HCT116 (cell line): Measurements from ENCODE around the gene JUN. TPM values are rescaled to one million over a fixed set of nuclear protein-coding genes. Genes with fewer than 3 reads are reported as not detected.

Source experiments
- ATAC-seq: fragments of 200-7000 bp; cut with Tn5 transposase; 2 replicates; pipeline ENCODE4 v1.9.1; 2020; ENCODE audit warnings: mild to moderate bottlenecking, moderate library complexity
- BruUV-seq: library from RNA; stranded (reverse); fragments of 400-500 nt; replicated peaks from 2 replicates; lab custom pipeline; 2021; lab: Mats Ljungman, UMichigan
- CTCF ChIA-PET: fragments of 300-600 bp; sonication (Branson Sonifier 250); formaldehyde crosslinking; loops from one replicate; lab custom pipeline; 2021; ENCODE audit warnings: antibody characterized with exemption; lab: Charles Lee
- POLR2A ChIA-PET: fragments of 300-600, 350-600 bp; sonication (Branson Sonifier 250); formaldehyde crosslinking; loops from one replicate; lab custom pipeline; 2021; ENCODE audit warnings: antibody characterized with exemption; lab: Charles Lee
- RAD21 ChIA-PET, 2 experiments: fragments of 300-600 bp; sonication (Branson Sonifier 250); formaldehyde crosslinking; loops; one replicate each; lab custom pipeline; 2023; ENCODE audit warnings: low total read pairs in 2 of 2; ENCODE audit not compliant: uncharacterized antibody in 2 of 2, unreplicated experiment in 2 of 2, low non-redundant PET in 1 of 2; lab: Charles Lee
- DNase-seq: peaks from one replicate; pipeline ENCODE4 v3.0.0-alpha.2; 2010; ENCODE audit warnings: low read depth, low spot score
- H2AFZ ChIP-seq: fragments of 200-600 bp; shearing (Covaris generic), sonication (generic); 2 replicates; pipeline ENCODE4 v1.6.1; 2017; ENCODE audit warnings: low read depth, mixed run types, mixed read lengths, antibody characterized with exemption, low read length; ENCODE audit not compliant: poor library complexity, severe bottlenecking
- H3K27ac ChIP-seq: 2 replicates; pipeline ENCODE4 v1.5.1; 2012; ENCODE audit warnings: low read depth, low read length
- H3K27me3 ChIP-seq: fragments of 200-600 bp; sonication (generic); 2 replicates; pipeline ENCODE4 v1.6.1; 2016; ENCODE audit warnings: mixed run types, low read length, mixed read lengths; ENCODE audit not compliant: insufficient read depth
- H3K36me3 ChIP-seq, 2 experiments: fragments of 200-500 bp in 1 of 2; fragments of 200-600 bp in 1 of 2; sonication (Bioruptor generic) in 1 of 2; sonication (generic) in 1 of 2; 2 replicates each; pipeline versions ENCODE4 v1.5.1 to v1.6.1; 2014 to 2016; ENCODE audit warnings: low read length in 2 of 2, inconsistent platforms in 1 of 2, mixed read lengths in 1 of 2, mixed run types in 1 of 2; ENCODE audit not compliant: insufficient read depth in 2 of 2, control insufficient read depth in 1 of 2
- H3K4me1 ChIP-seq, 2 experiments: fragments of 200-600 bp in 1 of 2; sonication (generic) in 1 of 2; 2 replicates each; pipeline versions ENCODE4 v1.5.1 to v1.6.1; 2012 to 2017; ENCODE audit warnings: low read length in 2 of 2, inconsistent platforms in 1 of 2, mild to moderate bottlenecking in 1 of 2, mixed read lengths in 1 of 2, mixed run types in 1 of 2, moderate library complexity in 1 of 2; ENCODE audit not compliant: insufficient read depth in 2 of 2, control insufficient read depth in 1 of 2
- H3K4me2 ChIP-seq: fragments of 200-600 bp; sonication (generic); 2 replicates; pipeline ENCODE4 v1.6.1; 2017; ENCODE audit warnings: mixed run types, low read length, mixed read lengths
- H3K4me3 ChIP-seq, 2 experiments: fragments of 200-600 bp in 1 of 2; sonication (generic) in 1 of 2; replicated peaks in 1 of 2; 2 replicates each; pipeline ENCODE4 v1.5.1; 2011 to 2016; ENCODE audit warnings: low read length in 2 of 2, control low read depth in 1 of 2, low read depth in 1 of 2, mild to moderate bottlenecking in 1 of 2, mixed read lengths in 1 of 2, mixed run types in 1 of 2
- H3K79me2 ChIP-seq: fragments of 200-600 bp; sonication (generic); 2 replicates; pipeline ENCODE4 v1.6.1; 2017; ENCODE audit warnings: mild to moderate bottlenecking, mixed run types, low read length, moderate library complexity, mixed read lengths; ENCODE audit not compliant: insufficient read depth
- H3K9ac ChIP-seq: fragments of 200-600 bp; sonication (generic); 2 replicates; pipeline ENCODE4 v1.6.1; 2016; ENCODE audit warnings: low read length, mixed read lengths
- H3K9me2 ChIP-seq: fragments of 200-600 bp; sonication (generic), shearing (Covaris generic); 2 replicates; pipeline ENCODE4 v1.6.1; 2017; ENCODE audit warnings: mixed run types, mild to moderate bottlenecking, moderate library complexity; ENCODE audit not compliant: insufficient read depth
- H3K9me3 ChIP-seq, 2 experiments: fragments of 200-500 bp in 1 of 2; fragments of 200-600 bp in 1 of 2; sonication (Bioruptor generic) in 1 of 2; sonication (generic) in 1 of 2; 2 replicates each; pipeline ENCODE4 v1.6.1; 2014 to 2017; ENCODE audit warnings: low read length in 2 of 2, mixed read lengths in 2 of 2, inconsistent platforms in 1 of 2, low read depth in 1 of 2, mild to moderate bottlenecking in 1 of 2, mixed run types in 1 of 2, moderate library complexity in 1 of 2; ENCODE audit not compliant: control insufficient read depth in 1 of 2, insufficient read depth in 1 of 2
- H4K20me1 ChIP-seq: fragments of 200-600 bp; sonication (generic), shearing (Covaris generic); 2 replicates; pipeline ENCODE4 v1.6.1; 2017; ENCODE audit warnings: mixed run types, mild to moderate bottlenecking, moderate library complexity; ENCODE audit not compliant: insufficient read depth
- CBX3 ChIP-seq: IDR thresholded peaks from 2 replicates; pipeline ENCODE4 v1.6.1; 2012; ENCODE audit warnings: low read depth
- CEBPB ChIP-seq: IDR thresholded peaks from 2 replicates; pipeline ENCODE4 v1.6.1; 2012; ENCODE audit warnings: low read depth
- EGR1 ChIP-seq: IDR thresholded peaks from 2 replicates; pipeline ENCODE4 v1.6.1; 2012; ENCODE audit warnings: low read depth
- ELF1 ChIP-seq: IDR thresholded peaks from 2 replicates; pipeline ENCODE4 v1.6.1; 2012; ENCODE audit warnings: low read depth, borderline replicate concordance
- EZH2 ChIP-seq: fragments of 200-600 bp; sonication (generic); IDR thresholded peaks from 2 replicates; pipeline ENCODE4 v1.6.1; 2017; ENCODE audit warnings: antibody characterized with exemption, mixed run types
- EZH2phosphoT487 ChIP-seq: fragments of 200-600 bp; IDR thresholded peaks from 2 replicates; pipeline ENCODE4 v1.6.1; 2018; ENCODE audit warnings: antibody characterized with exemption, borderline replicate concordance
- JUND ChIP-seq: IDR thresholded peaks from 2 replicates; pipeline ENCODE4 v1.6.1; 2012
- POLR2A ChIP-seq: IDR thresholded peaks from 2 replicates; pipeline ENCODE4 v1.7.0; 2011; ENCODE audit warnings: borderline replicate concordance; ENCODE audit not compliant: insufficient read depth, insufficient read length; ENCODE audit errors: extremely low read depth
- POLR2AphosphoS5 ChIP-seq: IDR thresholded peaks from 2 replicates; pipeline ENCODE4 v1.6.1; 2011; ENCODE audit warnings: mild to moderate bottlenecking, low read depth, low read length, moderate library complexity
- RAD21 ChIP-seq: IDR thresholded peaks from 2 replicates; pipeline ENCODE4 v1.6.1; 2012; ENCODE audit warnings: low read depth, mild to moderate bottlenecking
- SIN3A ChIP-seq: IDR thresholded peaks from 2 replicates; pipeline ENCODE4 v1.6.1; 2012; ENCODE audit warnings: low read depth
- SP1 ChIP-seq: IDR thresholded peaks from 2 replicates; pipeline ENCODE4 v1.6.1; 2012; ENCODE audit warnings: low read depth
- SRF ChIP-seq: IDR thresholded peaks from 2 replicates; pipeline ENCODE4 v1.6.1; 2012; ENCODE audit warnings: low read depth
- YY1 ChIP-seq: IDR thresholded peaks from 2 replicates; pipeline ENCODE4 v1.6.1; 2011; ENCODE audit warnings: low read length, low read depth, moderate library complexity, mild to moderate bottlenecking; ENCODE audit not compliant: insufficient replicate concordance; ENCODE audit errors: extremely low read depth
- ZFX ChIP-seq: fragments of 450-650 bp; IDR thresholded peaks from 2 replicates; pipeline ENCODE4 v1.6.1; 2017
- ZNF274 ChIP-seq: fragments of 200-500 bp; sonication (Bioruptor generic); IDR thresholded peaks from 2 replicates; pipeline ENCODE4 v1.6.1; 2014; ENCODE audit warnings: mild to moderate bottlenecking, low read depth, low read length, inconsistent platforms
- intact Hi-C: fragments of 100-400 bp; cut with micrococcal nuclease; formaldehyde crosslinking; loops from 2 replicates; pipeline ENCODE4 v1.10.0; 2022
- total RNA-seq: library from RNA; stranded (reverse); gene quantifications from one replicate; pipeline ENCODE4 v1.2.1, GENCODE V29; 2021; ENCODE audit not compliant: unreplicated experiment
- TF ChIP-seq, protein P1 (sequence below): IDR thresholded peaks from 2 replicates; pipeline ENCODE4 v1.6.1; 2011; ENCODE audit warnings: mild to moderate bottlenecking, low read length, moderate library complexity; ENCODE audit not compliant: insufficient replicate concordance; ENCODE audit errors: extremely low read depth
- TF ChIP-seq, protein P2 (sequence below): IDR thresholded peaks from 2 replicates; pipeline ENCODE4 v1.6.1; 2012
- TF ChIP-seq, protein P3 (sequence below), 3 experiments: fragments of 200-600 bp in 1 of 3; sonication (generic) in 1 of 3; IDR thresholded peaks in 2 of 3; conservative IDR thresholded peaks in 1 of 3; 2 replicates each; pipeline ENCODE4 v1.5.1; 2012 to 2017; ENCODE audit warnings: low read depth in 2 of 3, low read length in 2 of 3, antibody characterized with exemption in 1 of 3, borderline replicate concordance in 1 of 3, control low read depth in 1 of 3, mild to moderate bottlenecking in 1 of 3, mixed read lengths in 1 of 3, mixed run types in 1 of 3, moderate library complexity in 1 of 3; ENCODE audit not compliant: insufficient read depth in 1 of 3
- TF ChIP-seq, protein P4 (sequence below): IDR thresholded peaks from 2 replicates; pipeline ENCODE4 v1.6.1; 2012; ENCODE audit warnings: low read depth
- TF ChIP-seq, protein P5 (sequence below): IDR thresholded peaks from 2 replicates; pipeline ENCODE4 v1.6.1; 2012

JUN gene
- total RNA-seq, 1 experiment from 2014 or later: 18.7 TPM

DNA sequence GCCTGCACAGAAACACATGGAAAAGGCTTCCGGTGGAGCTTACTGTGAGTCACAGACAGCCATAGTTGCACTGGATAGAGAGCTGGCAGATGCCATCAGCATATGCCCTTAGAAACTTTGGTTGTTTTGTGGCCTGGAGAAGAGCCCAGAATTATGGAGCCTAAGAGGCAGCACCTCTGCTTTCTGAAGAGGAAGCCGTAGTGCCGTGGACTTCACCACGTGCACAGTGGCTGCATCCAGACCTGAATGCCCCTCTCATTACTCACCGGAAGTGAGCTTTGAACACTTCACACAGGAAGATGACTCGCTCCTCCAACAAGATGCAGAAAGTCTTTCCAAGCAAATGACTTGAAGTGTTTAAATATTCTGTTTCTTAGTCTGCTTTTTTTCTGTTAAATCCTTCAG lies 28.4 kb downstream of the JUN start:
- Histone ChIP-seq H3K27me3 (no peaks in the 10 kb centered on the region), H3K79me2 (no peaks in the 10 kb centered on the region), H3K9me3 (no peaks in the 10 kb centered on the region), H3K4me3 (peak overlapping the region in 1 of 2 experiments; percentile 14; a peak in 1 of 4 replicates), H4K20me1 (no peaks in the 10 kb centered on the region), H3K27ac (peak overlapping the region; percentile 54), H3K9ac (peak overlapping the region; percentile 15; the same call in 1 of the 2 replicates), H3K4me2 (peak overlapping the region; percentile 55), H3K9me2 (no peaks in the 10 kb centered on the region), H3K36me3 (no peaks in the 10 kb centered on the region), H3K4me1 (peaks cover 28 to 44% of the 10 kb centered on the region in 2 experiments), H2AFZ (peak overlapping the region; percentile 63)
- BruUV-seq: no TSS peak
- DNase-seq: peak; percentile 70
- intact Hi-C loops: no loop called here
- RAD21 ChIA-PET: no interaction called here
- POLR2A ChIA-PET: no interaction called here
- CTCF ChIA-PET: interaction anchor here (0.8 to 1.1 kb wide), 3 partner anchors 10 to 15 kb away, joined by 3 read pairs; no protein-coding TSS in a partner anchor
- ATAC-seq: peak; percentile 83
- TF ChIP-seq POLR2AphosphoS5: peak; percentile 65
- TF ChIP-seq, protein P1, sequence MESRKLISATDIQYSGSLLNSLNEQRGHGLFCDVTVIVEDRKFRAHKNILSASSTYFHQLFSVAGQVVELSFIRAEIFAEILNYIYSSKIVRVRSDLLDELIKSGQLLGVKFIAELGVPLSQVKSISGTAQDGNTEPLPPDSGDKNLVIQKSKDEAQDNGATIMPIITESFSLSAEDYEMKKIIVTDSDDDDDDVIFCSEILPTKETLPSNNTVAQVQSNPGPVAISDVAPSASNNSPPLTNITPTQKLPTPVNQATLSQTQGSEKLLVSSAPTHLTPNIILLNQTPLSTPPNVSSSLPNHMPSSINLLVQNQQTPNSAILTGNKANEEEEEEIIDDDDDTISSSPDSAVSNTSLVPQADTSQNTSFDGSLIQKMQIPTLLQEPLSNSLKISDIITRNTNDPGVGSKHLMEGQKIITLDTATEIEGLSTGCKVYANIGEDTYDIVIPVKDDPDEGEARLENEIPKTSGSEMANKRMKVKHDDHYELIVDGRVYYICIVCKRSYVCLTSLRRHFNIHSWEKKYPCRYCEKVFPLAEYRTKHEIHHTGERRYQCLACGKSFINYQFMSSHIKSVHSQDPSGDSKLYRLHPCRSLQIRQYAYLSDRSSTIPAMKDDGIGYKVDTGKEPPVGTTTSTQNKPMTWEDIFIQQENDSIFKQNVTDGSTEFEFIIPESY: no peak
- TF ChIP-seq ZNF274: no peak
- peak; percentile 81 for TF ChIP-seq SP1
- TF ChIP-seq EZH2phosphoT487: no peak
- TF ChIP-seq JUND: peak; percentile 94
- TF ChIP-seq, protein P2, sequence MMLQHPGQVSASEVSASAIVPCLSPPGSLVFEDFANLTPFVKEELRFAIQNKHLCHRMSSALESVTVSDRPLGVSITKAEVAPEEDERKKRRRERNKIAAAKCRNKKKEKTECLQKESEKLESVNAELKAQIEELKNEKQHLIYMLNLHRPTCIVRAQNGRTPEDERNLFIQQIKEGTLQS: no peak
- 0 out of 2 replicates have a peak, but pooled peaks have one; percentile 43 for TF ChIP-seq SIN3A
- TF ChIP-seq ZFX: 0 out of 2 replicates have a peak, but pooled peaks have one; percentile 1
- TF ChIP-seq, protein P3, sequence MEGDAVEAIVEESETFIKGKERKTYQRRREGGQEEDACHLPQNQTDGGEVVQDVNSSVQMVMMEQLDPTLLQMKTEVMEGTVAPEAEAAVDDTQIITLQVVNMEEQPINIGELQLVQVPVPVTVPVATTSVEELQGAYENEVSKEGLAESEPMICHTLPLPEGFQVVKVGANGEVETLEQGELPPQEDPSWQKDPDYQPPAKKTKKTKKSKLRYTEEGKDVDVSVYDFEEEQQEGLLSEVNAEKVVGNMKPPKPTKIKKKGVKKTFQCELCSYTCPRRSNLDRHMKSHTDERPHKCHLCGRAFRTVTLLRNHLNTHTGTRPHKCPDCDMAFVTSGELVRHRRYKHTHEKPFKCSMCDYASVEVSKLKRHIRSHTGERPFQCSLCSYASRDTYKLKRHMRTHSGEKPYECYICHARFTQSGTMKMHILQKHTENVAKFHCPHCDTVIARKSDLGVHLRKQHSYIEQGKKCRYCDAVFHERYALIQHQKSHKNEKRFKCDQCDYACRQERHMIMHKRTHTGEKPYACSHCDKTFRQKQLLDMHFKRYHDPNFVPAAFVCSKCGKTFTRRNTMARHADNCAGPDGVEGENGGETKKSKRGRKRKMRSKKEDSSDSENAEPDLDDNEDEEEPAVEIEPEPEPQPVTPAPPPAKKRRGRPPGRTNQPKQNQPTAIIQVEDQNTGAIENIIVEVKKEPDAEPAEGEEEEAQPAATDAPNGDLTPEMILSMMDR (IDR thresholded peaks at IDR 0.05 in 2 of 3, conservative IDR thresholded peaks at IDR 0.05 in 1 of 3; ENCODE audit: borderline replicate concordance in 1 of 3, insufficient read depth in 1 of 3, low read depth in 2 of 3, low read length in 2 of 3): no peak
- TF ChIP-seq, protein P4, sequence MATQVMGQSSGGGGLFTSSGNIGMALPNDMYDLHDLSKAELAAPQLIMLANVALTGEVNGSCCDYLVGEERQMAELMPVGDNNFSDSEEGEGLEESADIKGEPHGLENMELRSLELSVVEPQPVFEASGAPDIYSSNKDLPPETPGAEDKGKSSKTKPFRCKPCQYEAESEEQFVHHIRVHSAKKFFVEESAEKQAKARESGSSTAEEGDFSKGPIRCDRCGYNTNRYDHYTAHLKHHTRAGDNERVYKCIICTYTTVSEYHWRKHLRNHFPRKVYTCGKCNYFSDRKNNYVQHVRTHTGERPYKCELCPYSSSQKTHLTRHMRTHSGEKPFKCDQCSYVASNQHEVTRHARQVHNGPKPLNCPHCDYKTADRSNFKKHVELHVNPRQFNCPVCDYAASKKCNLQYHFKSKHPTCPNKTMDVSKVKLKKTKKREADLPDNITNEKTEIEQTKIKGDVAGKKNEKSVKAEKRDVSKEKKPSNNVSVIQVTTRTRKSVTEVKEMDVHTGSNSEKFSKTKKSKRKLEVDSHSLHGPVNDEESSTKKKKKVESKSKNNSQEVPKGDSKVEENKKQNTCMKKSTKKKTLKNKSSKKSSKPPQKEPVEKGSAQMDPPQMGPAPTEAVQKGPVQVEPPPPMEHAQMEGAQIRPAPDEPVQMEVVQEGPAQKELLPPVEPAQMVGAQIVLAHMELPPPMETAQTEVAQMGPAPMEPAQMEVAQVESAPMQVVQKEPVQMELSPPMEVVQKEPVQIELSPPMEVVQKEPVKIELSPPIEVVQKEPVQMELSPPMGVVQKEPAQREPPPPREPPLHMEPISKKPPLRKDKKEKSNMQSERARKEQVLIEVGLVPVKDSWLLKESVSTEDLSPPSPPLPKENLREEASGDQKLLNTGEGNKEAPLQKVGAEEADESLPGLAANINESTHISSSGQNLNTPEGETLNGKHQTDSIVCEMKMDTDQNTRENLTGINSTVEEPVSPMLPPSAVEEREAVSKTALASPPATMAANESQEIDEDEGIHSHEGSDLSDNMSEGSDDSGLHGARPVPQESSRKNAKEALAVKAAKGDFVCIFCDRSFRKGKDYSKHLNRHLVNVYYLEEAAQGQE: no peak
- no peak for TF ChIP-seq ELF1
- TF ChIP-seq, protein P5, sequence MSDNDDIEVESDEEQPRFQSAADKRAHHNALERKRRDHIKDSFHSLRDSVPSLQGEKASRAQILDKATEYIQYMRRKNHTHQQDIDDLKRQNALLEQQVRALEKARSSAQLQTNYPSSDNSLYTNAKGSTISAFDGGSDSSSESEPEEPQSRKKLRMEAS: peak; percentile 99
- TF ChIP-seq POLR2A: peak; percentile 36
- no peak for TF ChIP-seq EGR1
- peak; percentile 79 for TF ChIP-seq YY1
- TF ChIP-seq CEBPB: 0 out of 2 replicates have a peak, but pooled peaks have one; percentile 28
- TF ChIP-seq RAD21: no peak
- peak; percentile 98 for TF ChIP-seq CBX3
- TF ChIP-seq SRF: peak; percentile 48
- no peak for TF ChIP-seq EZH2
